GM12874 (cell line): ENCODE measurements around the gene MUS81.

Experiments used
- TF ChIP-seq, protein P1 (sequence below): IDR thresholded peaks from 2 replicates; pipeline ENCODE4 v1.5.1; 2011; ENCODE audit warnings: low read depth, mild to moderate bottlenecking, control low read depth, low read length, moderate library complexity; ENCODE audit not compliant: insufficient read depth

MUS81 gene

DNA sequence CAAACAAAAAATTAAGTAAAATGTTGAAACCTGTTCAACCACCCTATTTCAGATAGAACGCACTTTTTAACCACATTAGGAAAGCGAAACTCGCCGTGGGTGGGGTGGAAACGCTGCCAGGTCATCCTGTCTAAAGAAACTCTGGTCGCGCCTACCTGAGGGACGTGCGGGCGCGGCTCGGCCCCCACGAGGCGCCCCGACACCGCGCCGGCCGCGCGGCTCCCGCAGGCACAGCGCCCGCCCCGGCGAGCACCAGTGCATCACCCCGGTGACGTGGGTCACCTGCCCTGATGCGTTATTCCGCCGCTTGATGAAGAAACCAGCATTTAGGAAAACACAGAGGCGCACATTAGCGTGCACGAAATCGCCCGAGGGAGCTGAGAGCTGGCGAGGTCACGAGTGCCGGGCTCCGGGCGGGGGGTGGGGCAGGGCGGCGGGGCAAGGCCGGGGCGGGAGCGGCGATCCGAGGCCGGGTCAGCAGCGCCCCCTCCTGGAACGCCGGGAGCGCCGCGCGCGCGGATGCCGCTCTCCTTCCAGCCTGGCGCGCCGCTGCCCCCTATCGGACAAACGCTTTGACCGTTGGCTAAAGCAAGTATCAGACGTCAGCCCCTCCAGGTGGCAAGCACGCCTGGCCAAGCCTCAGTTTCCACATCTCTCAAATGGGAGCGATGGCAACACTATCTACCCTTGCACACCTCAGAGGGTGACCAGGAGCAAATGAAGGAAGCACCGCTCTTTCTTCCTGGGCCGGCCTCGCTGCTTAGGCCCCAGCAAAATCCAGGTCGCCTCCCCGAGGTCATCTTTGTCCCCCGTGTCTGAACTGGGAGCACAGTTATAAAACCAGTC, 42.2 kb upstream of the MUS81 start:
- TF ChIP-seq, protein P1, sequence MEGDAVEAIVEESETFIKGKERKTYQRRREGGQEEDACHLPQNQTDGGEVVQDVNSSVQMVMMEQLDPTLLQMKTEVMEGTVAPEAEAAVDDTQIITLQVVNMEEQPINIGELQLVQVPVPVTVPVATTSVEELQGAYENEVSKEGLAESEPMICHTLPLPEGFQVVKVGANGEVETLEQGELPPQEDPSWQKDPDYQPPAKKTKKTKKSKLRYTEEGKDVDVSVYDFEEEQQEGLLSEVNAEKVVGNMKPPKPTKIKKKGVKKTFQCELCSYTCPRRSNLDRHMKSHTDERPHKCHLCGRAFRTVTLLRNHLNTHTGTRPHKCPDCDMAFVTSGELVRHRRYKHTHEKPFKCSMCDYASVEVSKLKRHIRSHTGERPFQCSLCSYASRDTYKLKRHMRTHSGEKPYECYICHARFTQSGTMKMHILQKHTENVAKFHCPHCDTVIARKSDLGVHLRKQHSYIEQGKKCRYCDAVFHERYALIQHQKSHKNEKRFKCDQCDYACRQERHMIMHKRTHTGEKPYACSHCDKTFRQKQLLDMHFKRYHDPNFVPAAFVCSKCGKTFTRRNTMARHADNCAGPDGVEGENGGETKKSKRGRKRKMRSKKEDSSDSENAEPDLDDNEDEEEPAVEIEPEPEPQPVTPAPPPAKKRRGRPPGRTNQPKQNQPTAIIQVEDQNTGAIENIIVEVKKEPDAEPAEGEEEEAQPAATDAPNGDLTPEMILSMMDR, result peak; percentile 100

DNA sequence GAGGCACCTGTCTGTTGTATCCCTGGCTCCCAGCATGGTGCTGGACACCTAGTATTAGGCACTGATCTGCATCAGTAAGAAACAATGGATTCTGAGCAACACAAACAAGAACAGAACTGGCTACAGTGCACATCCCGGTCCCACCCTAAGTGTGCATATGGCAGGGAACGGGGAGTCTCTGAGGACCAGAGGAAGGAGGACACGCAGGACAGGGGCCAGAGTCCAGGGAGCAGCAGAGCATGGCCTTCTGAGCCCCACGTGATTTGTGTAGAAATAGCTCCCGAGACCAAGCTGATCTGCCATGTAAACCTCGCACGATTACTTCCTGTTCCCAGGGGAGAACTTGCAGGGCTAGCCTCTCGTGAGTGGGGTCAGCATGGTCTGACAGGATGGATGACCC, 39.1 kb upstream of the MUS81 start:
- TF ChIP-seq, protein P1, result no peak

- TF ChIP-seq, protein P1, result no peak
Measured at GRCh38 chr11:65822776-65823528, 37.3 kb upstream of the MUS81 start.

DNA sequence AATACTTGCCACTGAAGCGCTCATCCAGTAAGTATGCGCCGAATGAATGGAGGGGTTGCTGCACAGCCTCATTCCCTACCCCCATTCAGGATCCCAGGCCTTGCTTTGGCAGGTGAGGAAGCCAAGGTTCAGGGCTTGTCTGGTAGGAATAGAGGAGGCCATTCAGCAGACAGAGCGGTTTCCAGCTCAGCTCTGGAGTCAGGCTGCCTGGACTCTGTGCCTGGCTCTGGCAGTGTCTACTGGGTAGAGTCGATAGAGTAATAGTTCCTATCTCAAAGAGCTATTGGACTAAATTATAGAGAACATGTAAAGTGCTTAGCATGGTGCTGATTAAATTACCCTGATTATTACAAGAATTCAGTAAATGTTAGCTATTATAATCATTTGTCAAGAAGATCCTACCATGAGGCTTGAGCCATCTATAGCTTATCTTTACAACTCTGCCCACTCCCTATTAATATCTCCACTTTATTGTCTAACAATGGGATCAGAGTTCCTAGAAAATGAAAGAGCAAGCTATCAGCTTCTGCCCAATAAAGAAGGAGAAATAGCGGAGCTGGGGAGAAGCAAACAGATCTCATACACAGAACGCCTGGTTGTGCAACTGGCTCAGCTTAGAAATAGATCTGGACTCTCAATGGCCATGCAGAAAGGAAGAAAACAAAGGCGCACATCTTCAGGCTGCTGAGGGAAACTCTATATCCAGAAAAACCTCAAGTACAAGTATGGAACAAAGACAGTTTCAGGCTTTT, 33.1 kb upstream of the MUS81 start:
- TF ChIP-seq, protein P1, result no peak

DNA sequence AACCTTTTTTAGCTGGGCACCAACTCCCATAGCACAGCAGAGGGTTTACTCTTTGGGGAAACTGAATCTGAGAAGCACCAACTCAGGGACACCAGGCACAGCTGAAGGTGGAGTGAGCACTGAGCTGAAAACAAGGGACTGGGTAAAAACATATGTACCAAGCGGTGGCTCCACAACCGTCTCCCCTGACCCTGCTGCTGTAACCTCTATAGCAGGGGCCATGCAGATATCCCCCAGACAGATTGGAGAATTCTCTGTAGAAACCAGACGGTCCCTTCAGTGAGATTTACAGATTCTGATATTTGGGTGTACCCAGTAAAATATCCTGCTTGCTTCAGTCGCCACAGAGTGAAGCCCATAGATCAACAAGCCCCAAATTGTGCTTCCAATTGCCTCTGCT, 30.8 kb upstream of the MUS81 start:
- TF ChIP-seq, protein P1, result no peak

- TF ChIP-seq, protein P1, result no peak
Measured at GRCh38 chr11:65833297-65834030, 26.8 kb upstream of the MUS81 start, which contains the start of gene SNX32. Gene SNX32, plus strand, starts transcription at chr11:65833963. Its CDS starts 103 bp downstream, at chr11:65834066.

- TF ChIP-seq, protein P1, result no peak
Measured at GRCh38 chr11:65834202-65834601, 26.0 kb upstream of the MUS81 start.
